HG03066 (cell line): Measurements from ENCODE around the gene NOP53.
A peak's percentile ranks its signal among the peaks of the same experiment; 100 is the strongest.
"Not testable (repeated sequence)": the region's sequence is repeated elsewhere in the genome, so short reads cannot be mapped to it uniquely, and the experiment has no call there.

Experiments
- ATAC-seq: cut with Tn5 transposase; IDR thresholded peaks from one replicate; pipeline ENCODE4 v1.9.1; 2021; ENCODE audit warnings: low read depth; ENCODE audit not compliant: unreplicated experiment

Gene NOP53

GRCh38 chr19:47745010-47745901 is at the start of gene NOP53:
Gene NOP53, plus strand, starts transcription at chr19:47745546. Its CDS starts 14 bp downstream, at chr19:47745560.
- peak; percentile 51 for ATAC-seq

DNA sequence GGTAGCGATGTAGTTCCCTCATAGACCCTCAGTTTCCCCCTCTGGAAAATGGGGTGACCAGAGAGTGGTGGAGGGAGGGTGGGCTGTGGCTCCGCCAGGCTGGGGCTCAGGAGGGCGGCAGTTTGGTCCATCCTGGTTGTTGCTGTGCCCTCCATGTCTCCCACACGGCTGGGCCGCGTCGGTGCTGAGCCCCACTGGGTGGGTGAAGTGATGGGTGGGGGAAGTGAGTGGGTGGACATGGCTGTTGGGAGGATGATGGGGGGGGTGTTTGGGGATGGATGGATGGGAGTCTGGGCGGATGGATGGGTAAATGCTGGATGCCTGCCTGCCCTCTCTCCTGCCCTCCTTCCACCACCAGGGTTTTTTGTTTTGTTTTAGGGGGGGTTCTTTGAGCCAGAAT is 48.7 kb upstream of the NOP53 start:
- no peak for ATAC-seq

DNA sequence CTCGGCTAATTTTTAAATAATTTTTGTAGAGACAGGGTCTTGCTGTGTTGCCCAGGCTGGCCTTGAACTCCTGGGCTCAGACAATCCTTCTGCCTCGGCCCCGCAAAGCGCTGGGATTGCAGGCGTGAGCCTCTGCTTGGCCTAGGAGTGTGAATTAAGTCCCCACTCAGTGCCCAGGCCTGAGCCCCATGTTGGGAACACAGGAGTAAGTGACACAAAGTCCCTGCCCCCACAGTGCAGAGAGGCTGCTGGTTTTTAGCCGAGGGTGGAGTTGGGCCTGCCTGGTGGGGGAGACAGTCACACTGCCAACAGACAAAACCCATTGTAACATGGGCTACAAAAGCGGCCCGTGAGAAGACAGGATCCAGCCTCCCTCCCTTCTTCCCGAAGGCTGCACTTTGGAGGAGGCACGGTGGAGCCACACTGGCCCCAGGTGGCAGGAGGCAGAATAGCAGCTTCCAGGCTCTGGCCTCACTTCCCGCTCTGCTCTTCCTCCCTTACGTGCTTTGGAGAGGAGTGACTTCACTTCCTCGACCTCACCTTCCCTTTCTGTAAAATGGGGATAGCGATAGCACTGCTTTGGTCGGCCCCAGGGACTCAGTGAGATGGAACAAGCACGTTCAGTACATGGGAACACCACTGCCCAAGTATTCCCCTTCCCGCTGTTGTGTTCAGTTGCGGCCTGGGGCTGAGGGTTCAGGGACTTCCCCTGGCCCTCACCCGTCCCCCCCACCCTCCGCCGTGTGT is 47.3 kb upstream of the NOP53 start:
- no peak for ATAC-seq

- no peak for ATAC-seq
Observed at GRCh38 chr19:47698631-47699359, 46.6 kb upstream of the NOP53 start.

DNA sequence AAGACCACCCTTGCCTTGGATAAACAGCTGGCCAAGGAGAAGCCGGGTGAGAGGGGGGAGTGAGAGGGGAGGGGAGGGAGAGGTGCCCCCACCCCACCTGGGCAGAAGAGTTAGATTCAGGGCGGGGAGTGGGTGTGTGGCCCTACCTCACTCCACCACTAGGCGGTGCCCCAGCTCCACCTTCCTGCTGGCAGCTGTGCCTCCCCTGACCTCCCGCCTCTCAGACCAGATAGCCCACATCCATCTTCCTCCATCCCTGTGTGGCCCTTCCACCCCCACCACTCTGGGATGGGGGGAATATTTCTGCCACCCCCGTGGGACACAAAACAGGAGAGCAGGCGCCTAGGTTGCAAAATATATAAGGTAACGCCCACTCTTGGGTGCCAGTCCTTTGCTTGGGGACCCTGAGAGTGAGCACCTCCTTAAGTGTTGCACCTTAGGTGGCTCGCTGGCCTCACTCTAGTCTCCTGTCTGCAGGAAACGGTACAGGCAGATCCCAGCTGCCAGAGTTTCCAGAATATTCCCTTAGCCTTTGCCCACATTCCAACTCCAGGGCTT is 45.9 kb upstream of the NOP53 start:
- no peak for ATAC-seq

- ATAC-seq = no peak
Observed at GRCh38 chr19:47700934-47701716, 44.2 kb upstream of the NOP53 start.

DNA sequence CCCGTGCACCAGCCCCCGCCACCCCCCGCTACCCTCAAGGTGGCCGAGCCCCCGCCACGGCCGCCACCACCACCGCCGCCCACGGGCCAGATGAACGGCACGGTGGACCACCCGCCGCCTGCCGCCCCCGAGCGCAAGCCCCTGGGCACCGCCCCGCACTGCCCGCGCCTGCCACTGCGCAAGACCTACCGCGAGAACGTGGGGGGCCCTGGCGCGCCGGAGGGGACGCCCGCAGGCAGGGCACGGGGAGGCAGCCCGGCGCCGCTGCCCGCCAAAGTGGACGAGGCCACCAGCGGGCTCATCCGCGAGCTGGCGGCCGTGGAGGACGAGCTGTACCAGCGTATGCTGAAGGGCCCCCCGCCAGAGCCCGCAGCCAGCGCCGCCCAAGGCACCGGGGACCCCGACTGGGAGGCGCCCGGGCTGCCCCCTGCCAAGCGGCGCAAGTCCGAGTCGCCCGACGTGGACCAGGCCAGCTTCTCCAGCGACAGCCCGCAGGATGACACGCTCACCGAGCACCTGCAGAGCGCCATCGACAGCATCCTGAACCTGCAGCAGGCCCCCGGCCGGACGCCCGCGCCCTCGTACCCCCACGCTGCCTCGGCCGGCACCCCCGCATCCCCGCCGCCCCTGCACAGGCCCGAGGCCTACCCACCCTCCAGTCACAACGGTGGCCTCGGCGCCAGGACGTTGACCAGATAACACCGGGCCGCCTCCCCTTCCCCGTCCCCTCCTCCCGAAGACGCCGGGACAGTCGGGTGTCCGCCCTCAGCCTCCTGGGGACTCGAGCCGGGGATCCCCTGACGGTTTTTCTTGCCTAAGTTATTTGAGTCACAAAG is 43.4 kb upstream of the NOP53 start:
- ATAC-seq = no peak

GRCh38 chr19:47702671-47703070 is 42.7 kb upstream of the NOP53 start:
- no peak for ATAC-seq

GRCh38 chr19:47703301-47703700 is 42.0 kb upstream of the NOP53 start:
- no peak for ATAC-seq

DNA sequence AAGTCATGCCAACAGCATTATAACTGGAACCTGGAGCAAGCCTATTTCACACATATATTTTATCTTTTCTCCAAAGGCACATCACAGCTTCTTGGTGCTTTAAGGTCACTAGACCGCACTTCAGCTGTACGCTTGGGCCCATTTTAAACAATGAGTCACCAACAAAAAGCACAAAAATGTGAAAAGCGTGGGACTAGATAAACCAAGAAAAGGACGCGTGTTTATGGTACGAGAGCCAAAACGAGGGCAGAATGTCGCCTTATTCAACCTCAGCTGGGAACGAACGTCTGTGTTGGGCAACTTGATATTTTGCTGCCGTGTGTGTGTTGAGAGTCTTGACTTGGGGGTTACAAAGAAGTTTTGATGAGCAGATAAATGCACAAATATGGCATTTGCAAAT is 41.3 kb upstream of the NOP53 start:
- no peak for ATAC-seq

DNA sequence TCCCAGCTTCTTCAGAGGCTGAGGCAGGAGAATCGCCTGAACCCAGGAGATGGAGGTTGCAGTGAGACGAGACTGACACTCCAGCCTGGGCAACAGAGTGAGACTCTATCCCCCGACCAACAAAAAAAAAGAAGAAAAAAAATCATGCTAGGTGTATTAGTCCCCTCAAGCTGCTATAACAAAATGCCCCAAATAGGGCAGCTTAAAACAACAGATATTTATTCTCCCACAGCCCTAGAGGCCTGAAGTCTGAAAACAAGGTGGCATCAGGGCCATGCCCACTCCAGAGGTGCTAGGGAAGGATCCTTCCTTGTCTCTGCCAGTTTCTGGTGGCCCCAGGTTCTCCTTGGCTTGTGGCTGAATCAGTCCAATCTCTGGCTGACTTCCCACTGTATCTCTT is 40.7 kb upstream of the NOP53 start:
- no peak for ATAC-seq

- ATAC-seq = no peak
Observed at GRCh38 chr19:47707135-47707925, 38.0 kb upstream of the NOP53 start.

DNA sequence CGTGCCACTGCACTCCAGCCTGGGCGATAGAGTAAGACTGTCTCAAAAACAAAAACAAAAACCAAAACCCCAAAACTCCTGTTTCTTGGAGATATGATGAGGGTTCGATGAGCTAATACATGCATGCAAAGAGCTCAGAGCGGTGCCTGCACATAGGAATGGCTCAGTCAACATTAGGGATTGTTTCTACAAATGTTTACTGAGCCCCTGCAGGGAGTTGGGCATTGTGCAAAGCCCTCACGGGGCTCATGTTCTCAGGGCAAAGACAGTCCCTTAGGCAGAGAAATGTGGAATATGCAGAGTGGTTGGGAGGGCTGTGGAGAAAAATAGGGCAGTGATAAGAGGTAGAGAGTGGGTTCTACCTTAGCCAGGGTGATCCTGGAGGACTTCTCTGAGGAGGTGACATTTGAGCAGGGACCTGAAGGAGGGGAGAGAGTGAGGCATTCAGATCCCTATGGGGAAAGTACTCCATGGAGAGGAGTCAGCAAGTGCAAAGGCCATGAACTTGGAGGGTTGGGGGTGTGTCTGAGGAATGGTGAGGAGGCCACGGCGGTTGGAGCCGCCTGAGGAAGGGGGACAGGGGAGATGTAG is 33.6 kb upstream of the NOP53 start:
- ATAC-seq = no peak

DNA sequence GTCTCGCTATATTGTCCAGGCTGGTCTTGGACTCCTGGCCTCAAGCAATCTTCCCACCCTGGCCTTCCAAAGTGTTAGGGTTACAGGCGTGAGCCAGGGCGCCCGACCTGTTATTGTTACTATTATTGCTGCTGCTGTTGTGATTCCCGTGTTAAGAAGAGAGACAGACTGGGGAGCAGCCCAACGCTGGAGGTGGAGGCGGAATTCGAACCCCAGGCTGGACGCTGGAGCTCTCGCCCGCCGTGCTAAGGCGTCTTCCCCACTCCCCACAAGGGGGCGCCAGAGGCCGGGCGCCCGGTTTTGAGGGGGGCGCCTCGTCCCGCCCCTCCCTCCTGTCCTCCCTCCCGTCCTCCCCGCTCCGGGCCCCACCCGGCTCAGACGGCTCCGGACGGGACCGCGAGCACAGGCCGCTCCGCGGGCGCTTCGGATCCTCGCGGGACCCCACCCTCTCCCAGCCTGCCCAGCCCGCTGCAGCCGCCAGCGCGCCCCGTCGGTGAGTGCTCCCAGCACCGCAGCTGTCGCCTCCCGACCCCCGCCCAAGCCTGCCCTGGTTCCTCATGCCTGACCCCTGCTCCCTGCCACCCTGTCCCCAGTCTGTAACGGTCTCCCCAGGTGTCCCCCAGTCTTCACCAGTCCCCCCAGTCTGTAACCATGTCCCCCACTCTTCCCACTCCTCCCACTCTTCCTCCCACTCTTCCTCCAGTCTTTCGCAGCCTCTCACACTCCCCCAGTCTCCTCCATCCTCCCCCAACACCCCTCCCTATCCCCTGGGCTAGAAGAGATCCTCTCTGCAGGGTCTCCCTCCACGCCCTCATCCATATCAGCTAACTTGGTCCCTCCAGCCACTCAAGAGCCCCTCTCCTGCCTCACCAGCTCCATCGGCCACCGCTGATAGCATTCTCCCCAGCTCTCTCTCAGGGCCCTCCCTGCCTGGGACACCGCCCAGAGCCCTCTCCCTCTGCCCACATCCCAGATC is 32.0 kb upstream of the NOP53 start, which contains the start of gene EHD2:
Gene EHD2, plus strand, starts transcription at position 377 of the 976 bp plus-strand sequence. CDS start 3,191 bp downstream, outside the sequence.
- no peak for ATAC-seq

DNA sequence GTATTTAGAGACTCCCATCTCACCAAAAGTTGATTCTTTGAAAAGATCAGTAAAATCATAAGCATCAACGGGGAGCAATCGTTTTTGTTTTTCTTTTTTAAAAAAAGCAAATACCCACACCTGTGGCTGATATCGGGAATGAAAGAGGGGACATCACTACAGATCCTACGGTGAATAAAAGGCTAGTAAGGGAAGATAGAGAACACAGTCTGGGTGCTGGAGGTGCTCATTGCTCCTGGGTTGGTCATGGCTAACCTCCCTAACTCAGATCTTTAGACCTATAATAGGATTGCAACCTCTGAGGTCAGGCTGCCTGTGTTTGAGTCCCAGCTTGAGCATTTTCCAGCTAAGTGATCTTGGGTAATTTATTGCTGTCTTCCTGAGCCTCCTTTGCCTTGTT is 31.0 kb upstream of the NOP53 start:
- no peak for ATAC-seq

GRCh38 chr19:47714855-47715254 is 30.5 kb upstream of the NOP53 start:
- not testable (repeated sequence) for ATAC-seq
